Stimulated activated CD8-positive, alpha-beta memory T cell treated with anti-CD3 and anti-CD28 coated beads, Interleukin-15, amount 100 ng/mL, for 1 hour (primary cell): ENCODE data around the gene IGFBP5.

Source experiments
- DNase-seq: peaks from one replicate; pipeline ENCODE4 v3.0.0-alpha.2; 2020; ENCODE audit warnings: low read depth

Gene IGFBP5

DNA sequence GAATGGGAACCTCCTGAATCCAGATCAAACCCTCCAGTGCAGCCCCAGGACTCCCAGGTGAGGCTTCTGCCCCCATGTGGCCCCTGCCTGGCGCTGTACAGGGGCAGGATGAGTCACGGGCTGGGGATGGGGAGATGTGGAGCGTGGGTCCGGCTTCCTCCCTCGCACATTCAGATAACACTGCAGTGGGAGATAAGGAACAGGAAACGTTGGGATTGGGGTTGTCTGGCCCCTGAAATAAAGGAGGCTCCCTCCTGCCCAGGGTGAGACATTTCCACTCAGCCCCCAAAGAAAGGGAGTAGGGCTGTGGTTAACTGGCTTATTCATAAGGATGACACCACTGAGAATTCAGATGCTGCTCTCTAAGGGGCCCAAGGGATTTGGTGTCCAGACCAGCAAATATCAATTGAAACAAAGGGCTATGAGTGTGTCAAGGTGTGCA, 30.7 kb downstream of the IGFBP5 start:
- no peak for DNase-seq

DNA sequence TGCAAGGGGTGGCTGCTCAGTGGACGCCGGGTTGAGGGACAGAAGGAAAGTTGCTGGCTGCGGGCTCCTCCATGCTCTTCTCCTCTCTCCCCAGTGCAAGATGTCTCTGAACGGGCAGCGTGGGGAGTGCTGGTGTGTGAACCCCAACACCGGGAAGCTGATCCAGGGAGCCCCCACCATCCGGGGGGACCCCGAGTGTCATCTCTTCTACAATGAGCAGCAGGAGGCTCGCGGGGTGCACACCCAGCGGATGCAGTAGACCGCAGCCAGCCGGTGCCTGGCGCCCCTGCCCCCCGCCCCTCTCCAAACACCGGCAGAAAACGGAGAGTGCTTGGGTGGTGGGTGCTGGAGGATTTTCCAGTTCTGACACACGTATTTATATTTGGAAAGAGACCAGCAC, 31.5 kb downstream of the IGFBP5 start:
- DNase-seq = no peak

DNA sequence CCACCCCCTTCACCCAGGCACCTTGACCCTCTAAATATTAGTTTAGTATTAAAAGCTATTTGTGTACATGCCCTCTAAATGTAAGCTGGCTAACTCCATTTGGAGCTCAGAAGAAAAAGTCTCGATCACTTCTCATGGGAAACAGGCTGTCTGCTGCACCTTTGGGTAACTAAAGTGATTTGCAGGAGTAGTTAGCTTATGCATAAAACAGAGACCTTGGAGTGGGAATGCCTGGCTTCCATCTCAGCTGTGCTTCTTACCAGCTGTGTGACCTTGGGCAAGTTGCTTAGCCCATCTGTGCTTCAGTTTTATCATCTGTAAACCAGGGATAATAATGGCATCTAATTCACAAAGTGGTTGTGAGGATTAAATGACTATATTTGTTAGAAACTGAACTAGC, 32.2 kb downstream of the IGFBP5 start:
- DNase-seq = no peak

DNA sequence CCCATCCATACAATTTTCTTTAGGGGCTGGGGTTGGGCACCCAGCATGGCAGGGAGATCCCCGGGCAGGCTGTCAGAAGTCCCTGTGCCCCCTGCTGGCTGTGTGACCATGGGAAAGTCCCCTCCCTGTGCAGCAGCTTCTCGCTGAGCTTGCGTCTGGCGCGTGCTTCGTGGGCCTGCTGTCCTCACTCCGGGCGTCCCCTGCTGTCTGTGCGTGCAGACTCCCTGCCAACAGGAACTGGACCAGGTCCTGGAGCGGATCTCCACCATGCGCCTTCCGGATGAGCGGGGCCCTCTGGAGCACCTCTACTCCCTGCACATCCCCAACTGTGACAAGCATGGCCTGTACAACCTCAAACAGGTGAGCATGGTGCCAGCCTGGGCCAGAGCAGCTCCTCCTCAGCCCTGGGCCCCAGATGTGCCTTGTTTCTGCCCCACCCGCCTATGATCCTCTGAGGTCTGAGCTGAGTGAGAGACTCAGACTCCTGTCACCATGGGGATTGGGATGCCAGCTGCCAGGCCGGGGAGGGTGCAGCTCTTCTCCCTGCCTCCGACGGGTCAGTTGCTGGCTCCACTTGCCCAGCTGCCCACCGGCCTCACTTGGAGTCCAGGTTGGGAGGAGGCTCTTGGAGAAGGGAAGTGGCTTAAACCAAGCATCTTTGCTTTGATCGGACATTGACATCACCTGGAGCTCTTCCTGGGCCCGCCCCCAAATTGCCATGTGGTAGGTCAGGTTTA, 33.5 kb downstream of the IGFBP5 start:
- no peak for DNase-seq

DNA sequence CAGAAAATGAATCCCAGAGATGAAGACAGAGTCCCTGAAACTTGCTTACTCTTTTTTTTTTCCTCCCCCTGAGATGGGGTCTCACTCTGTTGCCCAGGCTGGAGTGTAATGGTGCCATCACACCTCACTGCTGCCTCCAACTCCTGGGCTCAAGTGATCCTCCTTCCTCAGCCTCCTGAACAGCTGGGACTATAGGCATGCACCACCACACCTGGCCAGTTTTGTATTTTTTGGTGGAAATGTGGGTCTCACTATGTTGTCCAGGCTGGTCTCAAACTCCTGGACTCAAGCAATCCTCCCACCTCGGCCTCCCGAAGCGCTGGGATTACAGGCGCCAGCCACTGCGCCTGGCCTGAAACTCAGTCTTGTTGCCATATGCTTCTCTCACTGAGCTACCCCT, 34.3 kb downstream of the IGFBP5 start:
- no peak for DNase-seq

DNA sequence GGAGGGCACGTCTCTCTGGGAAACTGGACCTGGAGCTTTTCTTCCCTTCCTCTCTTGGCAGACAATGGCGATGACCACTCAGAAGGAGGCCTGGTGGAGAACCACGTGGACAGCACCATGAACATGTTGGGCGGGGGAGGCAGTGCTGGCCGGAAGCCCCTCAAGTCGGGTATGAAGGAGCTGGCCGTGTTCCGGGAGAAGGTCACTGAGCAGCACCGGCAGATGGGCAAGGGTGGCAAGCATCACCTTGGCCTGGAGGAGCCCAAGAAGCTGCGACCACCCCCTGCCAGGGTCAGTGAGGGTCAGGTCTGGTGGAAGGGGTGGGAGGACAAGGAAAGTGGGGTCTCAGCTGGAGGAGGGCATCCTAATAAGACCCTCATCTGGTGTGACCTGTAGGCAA, 34.9 kb downstream of the IGFBP5 start:
- DNase-seq = no peak

DNA sequence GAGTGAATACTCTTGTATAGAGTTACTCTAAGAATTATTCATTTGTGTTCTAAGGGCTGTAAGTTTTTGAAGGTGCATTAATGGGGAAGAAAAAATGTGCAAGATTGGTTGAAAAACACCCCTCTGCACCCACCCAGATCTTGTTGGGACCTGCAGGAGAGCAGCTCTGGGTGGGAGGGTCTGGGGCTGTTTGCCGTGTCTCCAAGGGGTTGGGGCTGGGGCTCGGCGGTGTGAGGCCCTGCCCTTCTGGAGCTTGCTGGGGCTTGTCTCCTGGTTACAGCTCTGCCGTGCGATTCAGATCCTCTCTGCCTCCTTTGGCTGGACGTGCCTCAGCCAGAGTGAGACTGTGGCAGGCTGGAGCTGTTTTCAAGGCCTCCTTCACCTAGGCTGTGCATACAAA, 36.1 kb downstream of the IGFBP5 start:
- no peak for DNase-seq

DNA sequence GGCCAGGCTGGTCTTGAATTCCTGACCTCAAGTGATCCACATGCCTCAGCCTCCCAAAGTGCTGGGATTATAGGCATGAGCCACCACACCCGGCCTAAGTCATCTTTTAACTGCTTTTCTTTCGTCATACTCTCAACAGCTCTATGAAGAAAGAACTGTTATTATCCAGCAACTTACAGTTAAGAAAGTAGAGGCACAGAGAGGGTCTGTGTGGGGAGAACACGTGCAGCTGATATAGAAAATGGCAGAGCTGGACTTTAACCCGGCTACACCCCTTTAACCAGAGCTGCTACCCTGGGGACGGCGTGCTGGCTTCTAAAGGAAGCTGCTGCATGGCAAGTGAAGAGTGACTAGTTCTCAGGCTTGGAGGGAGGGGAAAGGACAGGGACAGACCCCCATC, 36.6 kb downstream of the IGFBP5 start:
- DNase-seq = no peak

DNA sequence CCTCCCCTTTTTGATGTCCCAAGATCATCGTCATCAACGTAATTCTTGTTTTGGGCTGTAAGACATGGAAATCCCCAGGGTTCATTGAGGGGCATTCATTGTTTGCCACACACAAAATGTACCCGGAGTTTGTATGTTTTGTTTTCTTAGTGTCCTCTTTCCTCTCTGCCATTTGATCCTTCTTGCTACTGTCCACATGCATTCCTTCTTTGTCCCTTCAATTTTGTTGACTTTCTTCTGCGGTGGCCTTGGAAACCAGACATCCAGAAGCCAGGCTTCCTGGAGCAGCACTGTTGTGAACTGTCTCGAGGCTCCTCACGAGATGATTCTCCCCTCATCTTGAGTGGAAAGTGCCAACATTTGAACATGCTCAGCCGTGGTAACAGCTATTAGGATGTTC, 37.4 kb downstream of the IGFBP5 start:
- no peak for DNase-seq

DNA sequence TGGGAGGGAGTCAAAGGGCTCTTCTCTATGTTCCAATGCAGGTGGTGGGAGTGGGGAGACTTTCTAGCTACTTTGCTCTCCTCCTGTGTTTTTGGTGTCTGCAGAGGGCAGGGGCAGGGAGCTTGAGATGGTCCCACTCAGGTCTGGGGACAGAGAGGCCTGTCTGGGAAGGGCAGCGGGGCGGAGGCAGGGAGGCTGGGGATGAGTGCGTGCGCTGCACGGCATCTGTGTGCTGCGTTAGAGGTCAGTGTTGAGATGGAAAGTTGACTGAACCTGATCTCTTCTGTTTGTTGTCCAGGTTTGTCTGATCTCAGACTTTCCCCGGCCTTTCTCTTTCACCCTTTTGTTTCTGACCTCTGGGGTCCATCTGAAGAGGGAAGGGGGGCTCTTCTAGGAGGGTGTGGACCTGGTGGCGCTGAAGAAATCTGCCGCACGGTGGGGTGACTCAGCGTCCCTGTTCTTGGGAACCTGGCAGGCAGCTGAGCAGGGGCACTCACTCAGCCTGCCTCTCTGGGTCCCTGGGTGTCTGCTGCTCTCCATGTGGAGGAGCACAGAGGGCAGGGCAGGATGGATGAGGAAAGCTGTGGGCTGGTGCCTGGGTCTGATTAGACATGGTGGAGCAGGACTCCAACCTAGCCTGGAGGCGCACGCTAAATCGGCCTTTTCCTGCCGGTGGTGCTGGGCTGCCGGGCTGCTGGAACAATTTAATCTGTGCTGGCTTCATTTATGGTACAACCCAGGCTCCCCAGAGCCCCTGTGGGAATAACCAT, 38.1 kb downstream of the IGFBP5 start:
- no peak for DNase-seq

DNA sequence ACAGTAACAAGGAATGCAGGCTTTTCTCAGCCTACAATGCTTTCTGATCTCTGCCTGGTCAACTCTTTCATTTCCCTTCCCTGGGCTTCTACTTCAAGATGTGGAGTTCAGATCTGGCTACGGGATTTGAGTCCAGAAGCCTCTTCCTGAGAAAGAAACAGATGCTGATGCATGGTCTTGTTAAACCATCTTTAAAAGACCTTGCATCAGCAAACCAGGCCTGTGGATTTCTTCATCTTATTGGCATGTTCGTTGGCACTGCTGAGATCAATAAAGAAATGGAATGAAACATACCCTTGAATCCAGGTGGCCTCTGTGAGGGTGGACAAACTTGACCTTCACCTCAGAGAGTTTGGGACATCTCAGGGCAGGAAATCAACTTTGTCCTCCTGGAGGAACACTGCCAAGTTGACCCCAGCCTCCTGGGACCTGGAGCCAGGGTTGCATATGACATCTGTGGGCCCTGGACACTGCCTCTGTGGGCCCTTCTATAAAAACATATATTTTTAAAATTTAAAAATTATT, 40.8 kb downstream of the IGFBP5 start:
- DNase-seq = no peak

DNA sequence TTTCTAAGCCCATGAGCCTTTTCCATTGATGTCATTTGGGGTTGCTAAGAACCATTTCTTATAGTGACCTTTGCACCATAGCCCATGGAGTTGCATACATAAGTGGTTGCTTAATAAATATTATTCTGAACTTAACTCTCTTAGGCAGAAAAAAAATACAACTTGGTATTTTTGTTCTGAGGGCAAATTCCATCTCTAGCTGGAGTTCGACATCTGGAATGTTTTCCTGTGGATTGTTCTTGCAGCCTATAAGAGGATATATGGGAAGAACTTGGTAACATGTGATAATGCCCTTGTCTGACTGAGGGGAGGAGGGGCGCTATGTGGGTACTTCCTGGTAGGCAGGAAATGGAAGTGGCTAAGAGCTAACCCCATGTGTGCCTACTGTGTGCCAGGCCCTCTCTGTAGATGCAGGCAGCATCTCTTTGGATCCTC, 41.4 kb downstream of the IGFBP5 start:
- no peak for DNase-seq

DNA sequence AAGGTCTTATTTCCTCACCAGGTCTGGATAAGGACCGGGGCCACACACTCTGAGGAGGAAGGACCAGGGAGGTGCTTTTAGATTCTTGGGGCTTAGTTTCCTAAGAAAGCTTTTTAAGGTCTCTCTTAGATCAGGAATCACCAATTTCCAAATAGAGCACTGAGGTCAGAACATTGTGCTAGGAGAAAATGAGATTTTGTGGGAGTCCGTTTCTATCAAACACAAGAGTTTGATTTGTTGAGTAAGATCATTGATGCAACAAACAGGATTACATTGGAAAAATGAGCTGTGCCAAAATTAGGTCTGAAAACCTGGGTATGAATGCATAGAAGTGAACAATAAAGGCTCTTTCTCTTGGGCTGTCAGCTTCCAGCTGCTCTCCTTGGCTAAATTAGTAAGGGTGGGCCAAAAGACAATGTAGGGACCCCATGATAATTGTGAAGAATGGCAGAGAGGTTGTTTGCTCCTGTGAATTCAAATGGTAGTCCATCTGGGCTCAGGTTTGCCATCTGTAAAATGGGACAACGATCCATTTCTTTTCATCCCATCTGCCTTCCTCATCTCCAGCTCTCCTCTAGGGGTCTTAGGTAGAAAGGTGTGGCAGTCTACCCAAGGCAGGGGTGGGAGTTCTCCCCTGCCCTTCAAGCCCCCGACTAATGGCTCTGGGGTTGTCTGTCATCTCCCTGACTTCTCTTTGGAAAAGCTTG, 42.1 kb downstream of the IGFBP5 start:
- no peak for DNase-seq

DNA sequence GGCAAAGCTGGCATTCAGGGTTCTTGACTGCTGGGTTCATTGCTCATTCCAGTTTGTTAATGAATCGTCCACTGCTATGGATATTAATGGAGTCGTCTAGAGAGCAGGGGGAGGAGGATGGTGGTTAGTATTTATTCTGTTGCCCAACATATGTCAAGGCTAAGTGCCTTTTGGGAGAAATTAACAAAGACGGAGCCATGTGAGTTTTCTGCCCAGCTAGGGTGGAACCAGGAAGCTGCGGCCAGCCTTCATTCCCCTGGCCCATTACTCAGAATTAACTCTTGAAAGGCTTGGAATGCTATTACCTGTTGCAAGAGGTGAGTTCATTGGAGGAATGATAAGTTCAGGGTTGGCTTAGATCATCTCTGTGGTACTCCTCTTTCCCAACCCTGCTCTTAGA, 42.8 kb downstream of the IGFBP5 start:
- DNase-seq = no peak

DNA sequence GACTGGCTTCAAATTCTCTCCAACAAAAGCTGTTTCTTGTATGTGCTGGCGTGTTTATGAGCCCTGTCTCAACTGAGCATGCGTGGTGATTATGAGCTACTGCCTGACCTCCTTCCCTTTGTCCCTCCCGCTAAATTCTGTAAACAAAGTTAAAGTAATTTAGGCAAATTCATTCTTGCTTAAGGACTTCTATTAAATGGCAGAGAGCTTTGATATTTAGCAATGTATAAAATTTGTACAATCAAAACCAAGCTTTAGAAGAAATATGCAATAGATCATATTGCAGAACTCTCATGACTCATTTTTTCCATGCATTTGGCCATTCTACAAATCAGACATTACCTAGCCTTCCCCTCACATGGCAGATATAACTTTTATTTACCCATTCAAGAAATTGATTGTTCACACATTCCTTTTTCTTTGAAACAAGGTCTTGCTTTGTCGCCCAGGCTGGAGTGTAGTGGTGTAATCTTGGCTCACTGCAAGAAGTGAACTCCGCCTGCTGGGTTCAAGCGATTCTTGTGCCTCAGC, 43.9 kb downstream of the IGFBP5 start:
- DNase-seq = no peak

DNA sequence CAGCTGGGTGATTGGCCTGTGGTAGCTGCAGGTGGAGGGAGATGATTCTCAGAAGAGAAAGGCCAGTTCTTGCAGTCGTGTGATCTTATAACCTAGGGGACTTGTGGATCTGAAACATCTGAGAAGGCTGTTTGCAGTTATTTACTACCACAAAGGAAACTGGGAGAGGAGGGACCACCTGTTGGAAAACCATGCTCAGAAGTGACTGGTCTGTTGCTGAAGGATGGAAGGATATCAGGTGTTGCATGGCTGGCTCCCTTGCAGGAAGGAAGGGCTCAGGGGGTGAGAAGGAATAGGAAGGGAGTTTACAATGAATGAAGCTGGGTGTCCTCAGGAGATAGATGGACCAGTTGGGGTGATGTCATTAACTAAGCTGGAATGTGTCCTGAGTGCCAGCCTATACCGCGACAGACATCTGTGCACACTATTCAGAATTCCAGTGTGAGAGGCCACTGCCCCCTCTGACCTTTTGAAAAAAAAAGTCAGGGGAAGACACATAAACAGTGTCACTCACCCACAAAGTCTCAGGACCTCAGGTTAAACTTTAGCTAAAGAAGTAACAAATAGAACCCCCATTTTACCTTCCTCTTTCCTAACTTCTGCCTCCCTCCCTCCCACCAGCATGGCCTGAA, 44.6 kb downstream of the IGFBP5 start:
- no peak for DNase-seq

DNA sequence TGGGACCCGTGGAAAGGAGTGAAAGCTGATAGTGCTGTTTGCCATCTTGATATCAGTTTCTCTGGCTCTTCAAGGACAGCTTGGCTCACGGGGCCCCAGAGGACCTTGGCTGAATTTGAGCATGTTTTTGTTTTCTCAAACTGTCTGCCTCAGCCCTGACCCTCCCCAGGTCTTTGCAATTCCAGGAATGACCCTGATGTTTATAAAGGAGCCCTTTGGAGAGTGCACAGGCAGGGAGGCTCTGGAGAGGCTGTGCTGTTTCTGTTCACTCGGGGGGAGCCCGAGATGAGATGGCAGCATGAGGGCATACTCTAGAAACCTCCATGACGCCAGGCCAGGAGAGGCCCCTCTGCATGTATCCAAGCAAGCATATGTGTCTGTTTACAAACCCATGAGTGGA, 45.8 kb downstream of the IGFBP5 start:
- no peak for DNase-seq

DNA sequence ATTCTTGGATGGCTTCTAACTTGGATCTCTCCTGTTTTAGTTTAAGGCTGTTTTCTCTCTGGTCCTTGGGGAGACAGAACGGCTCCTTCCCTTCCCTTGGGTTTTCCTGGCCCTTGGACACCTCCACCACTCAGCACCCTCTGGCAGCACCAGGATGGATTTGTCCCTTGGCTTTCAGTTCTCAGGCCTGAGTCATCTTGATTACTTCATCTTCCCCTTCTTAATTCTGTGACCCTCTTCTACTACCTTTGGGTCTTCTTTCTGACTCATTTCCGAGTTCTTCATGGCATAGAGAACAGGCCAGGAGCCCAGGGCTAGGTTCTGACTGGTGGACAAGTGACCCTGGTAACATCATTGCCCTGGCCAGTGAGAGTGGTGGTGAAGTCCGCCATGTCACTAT, 47.2 kb downstream of the IGFBP5 start:
- DNase-seq = no peak

DNA sequence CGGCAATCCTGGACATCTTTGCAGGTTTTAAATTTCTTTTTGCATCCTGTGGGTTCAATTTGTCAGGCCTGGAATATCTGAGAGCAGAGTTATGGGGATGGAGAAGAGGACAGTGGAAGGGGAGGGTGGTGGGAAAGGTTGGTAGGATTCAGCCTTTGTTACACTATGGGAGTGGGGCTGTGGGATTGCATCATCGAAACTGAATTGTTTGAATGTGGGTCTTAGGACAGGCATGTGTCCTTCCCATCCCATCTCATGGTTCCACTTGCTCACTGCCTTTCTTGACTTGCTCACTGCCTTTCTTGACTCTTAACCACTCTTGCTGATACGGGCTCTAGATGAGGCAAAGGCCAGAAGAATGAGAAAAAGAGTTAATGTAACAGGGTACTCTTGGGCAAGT, 49.2 kb downstream of the IGFBP5 start:
- no peak for DNase-seq

DNA sequence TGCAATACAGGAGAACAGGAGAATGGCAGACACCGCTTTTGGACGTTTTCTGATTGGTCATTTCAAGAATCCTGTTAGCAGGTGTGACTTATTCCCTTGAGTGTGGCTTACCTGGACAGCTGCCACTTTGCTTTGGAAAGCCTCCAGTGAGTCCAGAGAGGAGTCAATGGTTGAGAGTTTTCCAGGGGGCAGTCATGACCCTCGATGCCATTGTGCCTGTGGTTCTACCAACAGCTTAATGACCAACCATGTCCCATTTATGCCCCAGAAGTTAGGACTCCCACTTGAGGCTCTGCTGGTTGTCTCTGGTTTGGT, 49.8 kb downstream of the IGFBP5 start:
- DNase-seq = no peak

DNA sequence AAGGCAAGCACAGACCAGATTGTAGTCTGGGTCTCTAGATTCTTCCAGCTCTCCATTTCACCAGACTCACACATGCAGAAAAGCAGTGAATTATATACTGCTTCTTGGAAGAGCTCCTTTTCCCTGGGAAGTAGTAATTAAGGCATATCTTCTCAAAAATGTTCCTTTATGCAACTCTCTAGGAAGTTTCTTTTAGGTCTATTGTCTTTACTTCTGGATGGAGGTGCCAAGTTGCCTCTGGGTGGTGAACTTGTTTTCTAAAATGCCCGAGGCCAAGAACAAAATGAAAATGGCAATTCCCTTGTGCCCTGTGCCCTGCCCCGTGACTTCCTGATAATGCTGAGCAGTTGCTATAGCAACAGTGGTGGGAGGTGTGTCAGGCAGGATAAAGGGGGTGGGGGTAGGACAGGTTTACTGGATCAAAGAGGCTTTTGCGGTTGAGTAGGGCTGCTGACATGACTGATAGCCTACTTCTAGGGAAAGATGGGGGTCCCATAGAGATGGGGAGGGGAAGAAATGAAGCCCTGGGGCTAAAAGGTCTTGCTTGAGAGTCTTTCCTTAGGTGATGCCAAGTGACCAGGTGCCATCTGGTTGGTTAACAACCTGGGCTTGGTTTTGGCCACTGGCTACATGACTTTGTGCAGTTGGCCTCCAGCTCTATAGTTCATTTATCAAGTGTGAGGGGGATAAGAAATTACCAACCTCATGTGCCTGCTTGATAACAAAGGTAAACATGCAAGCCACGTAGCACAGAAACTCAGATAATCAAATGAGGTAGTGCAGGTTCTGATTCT, 50.3 kb downstream of the IGFBP5 start:
- DNase-seq = no peak
